ENCODE data around the gene CLEC2D.
"Not testable (repeated sequence)": the region's sequence is repeated elsewhere in the genome, so short reads cannot be mapped to it uniquely, and the experiment has no call there.

CLEC2D gene, protein sequence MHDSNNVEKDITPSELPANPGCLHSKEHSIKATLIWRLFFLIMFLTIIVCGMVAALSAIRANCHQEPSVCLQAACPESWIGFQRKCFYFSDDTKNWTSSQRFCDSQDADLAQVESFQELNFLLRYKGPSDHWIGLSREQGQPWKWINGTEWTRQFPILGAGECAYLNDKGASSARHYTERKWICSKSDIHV

DNA sequence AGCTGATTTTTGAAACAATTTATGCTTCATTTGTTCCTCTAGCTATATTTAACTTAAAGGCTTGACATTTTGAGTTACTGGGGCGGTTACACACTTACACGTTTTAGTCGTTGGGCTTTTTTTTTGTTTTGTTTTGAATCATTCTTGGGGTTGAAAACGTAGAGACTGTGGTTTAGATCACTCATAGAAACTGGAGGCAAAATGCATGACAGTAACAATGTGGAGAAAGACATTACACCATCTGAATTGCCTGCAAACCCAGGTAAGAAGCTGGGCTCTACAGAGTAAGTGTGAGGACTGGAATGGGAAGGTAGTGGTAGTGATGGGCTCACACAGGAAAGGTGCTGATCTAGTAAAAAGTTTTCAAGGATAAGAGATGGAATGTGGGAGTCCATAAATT, at the start of gene CLEC2D:
CLEC2D (plus strand) TSS at position 180 of the 400 bp plus-strand sequence; CDS start at position 202, 22 bp downstream.
- DNase-seq (ENCODE audit: low read depth in 2 of 2, low spot score in 1 of 2): no peak

DNA sequence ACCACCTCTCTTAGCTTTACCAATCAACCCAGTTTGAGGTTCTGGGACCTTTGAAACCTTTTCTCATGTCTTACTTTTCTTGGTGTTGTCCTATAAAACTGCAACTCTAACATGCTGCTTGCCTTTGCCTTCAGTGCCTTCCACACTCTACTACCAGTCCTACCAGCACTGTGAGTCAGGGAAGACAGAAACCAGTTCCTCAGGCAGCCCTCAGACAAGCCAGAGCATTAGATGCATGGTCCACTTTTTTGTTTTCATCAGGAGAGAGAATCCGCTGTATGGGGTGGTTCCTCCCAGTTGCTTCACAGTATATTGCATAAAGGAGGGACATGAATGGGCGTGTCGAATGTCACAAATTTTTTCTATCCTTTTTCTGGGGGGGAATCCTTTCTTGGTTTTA, 44.5 kb upstream of the CLEC2D start:
- DNase-seq (ENCODE audit: low read depth in 2 of 2, low spot score in 1 of 2): no peak

DNA sequence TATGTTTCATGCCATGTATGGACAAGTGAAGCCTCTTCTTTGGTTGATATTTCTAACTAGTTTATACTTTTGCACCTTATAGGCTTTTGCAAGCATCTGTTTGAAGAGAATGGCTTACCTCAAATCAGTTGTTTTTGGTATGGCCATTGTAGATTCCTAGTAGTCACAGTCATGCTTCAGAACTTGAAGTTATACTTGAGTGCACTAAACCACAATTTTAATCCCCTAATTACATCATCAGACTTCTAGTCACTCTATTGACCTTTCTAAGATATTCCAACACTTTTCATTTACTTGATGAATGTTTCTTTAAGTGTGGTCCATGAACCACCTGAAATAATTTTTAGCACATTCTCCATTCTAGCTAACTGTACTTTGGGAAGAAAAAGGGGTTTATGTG, 43.2 kb upstream of the CLEC2D start:
- DNase-seq (ENCODE audit: low read depth in 2 of 2, low spot score in 1 of 2): no peak

DNA sequence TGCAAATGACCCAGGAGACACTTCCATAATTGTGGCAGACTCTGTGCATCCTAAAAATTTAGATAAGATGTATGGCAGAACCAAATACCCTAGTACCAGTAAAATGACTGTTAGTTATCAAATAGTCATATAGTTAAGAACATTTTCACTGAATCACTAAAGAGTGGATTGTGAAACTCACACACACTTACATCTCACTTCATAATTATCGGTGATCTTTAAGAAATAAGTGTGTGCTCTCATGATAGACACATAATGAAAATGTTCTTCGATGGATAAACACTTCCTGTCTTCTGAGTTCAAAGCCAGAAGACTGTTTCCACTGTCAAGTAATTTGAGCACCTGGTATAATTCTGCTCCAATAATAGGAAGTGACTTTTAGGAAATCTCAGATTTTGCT, 42.7 kb upstream of the CLEC2D start:
- no peak for DNase-seq (ENCODE audit: low read depth in 2 of 2, low spot score in 1 of 2)

DNA sequence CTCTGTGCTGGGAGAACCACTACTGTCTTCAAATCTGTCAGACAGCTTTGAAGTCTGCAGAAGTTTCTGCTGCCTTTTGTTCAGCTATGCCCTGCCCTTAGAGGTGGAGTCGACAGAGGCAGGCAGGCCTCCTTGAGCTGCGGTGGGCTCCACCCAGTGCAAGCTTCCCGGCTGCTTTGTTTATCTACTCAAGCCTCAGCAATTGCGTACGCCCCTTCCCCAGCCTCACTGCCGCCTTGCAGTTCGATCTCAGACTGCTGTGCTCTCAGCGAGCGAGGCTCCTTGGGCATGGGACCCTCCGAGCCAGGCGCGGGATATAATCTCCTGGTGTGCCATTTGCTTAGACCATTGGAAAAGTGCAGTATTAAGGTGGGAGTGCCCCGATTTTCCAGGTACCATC, 36.7 kb upstream of the CLEC2D start:
- DNase-seq (ENCODE audit: low read depth in 2 of 2, low spot score in 1 of 2): no peak

DNA sequence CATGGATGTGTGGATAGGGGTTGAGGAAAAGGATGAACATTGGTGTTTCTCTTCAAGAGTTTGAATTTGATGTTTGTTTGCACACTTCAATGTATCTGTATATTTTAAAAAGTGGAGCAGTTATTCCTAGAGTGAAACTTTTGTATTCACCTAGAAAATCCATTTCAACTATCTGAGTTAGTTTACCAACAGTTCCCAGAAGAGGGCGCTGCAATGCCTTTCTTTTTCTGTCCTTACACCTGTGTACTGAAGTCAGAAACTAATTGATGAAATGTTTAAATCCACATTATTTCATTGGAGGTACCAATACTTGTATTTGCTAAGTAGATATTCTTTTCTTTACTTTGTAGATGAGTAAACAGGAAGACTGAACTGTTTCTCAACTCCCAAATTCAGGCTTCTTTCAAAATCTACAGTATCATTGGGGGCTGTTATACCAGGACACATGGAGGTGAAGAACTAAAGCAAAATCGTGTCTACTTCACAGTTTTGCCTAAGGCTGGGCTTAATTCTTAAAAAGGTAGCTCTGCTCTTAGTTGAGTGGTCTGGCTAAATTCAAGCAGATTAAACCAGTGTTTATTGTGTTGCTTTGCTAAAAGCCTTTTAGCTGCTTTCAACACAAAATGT, 35.2 kb upstream of the CLEC2D start:
- DNase-seq (ENCODE audit: low read depth in 2 of 2, low spot score in 1 of 2): peak; percentile 46 to 78

DNA sequence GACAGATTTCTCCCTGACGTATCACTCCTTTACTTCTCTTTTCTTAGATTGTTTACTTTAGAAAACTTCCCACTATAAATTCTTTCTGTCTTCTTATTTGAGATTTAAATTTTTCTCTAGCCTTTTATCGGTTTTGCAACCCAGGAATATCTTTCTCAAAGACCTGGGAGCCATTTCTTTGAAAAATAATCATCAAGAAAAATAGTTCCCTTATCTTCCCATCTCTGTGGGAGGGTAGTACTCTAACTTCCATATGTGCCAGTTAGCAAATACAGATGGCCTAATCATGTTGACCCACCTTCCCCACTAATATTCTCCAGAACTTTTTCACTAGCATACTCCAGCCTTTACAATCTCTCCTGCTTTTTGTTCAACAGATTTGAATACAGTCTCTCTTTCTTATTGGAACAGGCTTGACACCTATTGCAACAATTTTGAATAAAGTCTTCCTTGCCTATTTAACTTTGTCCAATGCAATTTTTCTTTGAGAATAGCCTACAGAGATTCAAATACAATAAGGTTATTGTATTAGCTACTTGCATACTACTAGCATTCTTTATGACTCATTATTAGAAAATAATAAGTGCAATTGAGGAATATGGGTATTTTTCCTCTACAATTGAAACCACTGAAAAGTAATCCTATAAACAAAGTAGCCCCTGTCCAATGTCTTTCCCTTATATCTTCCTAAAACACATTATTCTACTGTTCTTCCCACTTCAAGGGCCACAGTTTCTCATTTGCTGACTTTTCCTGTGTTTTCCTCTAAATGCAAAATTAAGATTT, 34.4 kb upstream of the CLEC2D start:
- DNase-seq (ENCODE audit: low read depth in 2 of 2, low spot score in 1 of 2): no peak

DNA sequence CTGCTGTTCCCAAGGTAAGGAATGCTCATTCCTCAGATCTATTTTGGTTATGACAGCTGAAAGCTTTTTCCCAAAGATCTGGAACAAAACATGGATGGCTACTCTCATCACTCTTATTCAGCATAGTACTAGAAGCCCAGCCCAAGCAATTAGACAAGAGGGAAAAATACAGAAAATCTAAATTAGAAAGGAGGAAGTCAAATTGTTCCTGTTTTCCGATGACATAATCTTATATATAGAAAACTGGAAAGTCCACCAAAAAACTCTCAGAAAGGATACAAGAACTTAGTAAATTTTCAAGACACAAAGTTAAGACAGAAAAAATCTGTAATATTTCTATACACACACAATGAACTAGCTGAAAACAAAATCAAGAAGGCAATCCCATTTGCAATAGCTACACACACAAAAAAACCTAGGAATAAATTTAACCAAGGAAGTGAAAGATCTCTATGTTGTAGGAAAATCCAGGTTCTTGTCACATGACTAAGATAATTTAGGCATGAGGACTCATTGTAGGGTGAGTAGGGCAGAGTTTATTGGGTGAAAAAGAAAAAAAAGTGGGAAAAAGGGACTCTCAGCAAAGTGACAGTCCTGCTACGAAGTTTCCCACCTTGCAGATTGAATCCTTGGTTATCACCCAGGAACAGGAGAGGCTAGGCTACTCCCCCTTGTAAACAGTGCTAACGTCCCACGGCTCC, 33.2 kb upstream of the CLEC2D start:
- DNase-seq (ENCODE audit: low read depth in 2 of 2, low spot score in 1 of 2): no peak

DNA sequence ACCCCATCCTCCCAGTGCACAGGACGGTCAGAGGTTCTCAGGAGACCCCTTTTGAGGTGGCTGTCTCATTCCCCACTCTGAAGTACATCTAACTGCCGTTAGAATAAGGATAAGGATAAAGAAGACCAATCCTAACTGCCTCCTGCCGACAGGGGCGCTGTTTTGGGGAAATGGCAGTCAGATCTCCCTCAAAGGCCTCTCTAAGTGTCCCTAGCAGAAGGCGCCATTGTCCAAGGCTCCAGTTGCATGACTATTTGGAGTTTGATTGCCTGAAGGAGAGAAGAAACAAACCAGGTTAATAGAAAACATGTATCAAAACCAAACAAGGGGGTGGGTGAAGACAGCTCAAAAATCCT, 32.7 kb upstream of the CLEC2D start:
- no peak for DNase-seq (ENCODE audit: low read depth in 2 of 2, low spot score in 1 of 2)

DNA sequence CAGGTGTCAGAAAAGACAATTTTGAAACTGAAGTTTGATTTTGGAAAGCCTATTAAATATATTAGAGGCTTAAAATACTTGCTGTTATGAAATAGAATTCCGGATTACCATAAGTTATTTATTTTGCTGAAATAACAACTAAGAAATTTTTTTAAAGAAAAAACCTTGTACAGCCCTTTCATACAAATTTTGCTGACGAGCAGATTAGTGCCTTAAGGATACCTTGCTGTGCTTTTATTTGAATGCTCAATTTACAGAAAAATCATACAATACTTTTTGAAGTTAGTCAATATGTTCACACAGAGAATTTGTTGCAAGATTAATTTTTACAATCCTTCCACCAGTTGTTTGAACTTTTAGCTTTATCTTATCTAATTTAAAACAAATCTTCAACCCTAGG, 29.5 kb upstream of the CLEC2D start:
- DNase-seq (ENCODE audit: low read depth in 2 of 2, low spot score in 1 of 2): no peak

DNA sequence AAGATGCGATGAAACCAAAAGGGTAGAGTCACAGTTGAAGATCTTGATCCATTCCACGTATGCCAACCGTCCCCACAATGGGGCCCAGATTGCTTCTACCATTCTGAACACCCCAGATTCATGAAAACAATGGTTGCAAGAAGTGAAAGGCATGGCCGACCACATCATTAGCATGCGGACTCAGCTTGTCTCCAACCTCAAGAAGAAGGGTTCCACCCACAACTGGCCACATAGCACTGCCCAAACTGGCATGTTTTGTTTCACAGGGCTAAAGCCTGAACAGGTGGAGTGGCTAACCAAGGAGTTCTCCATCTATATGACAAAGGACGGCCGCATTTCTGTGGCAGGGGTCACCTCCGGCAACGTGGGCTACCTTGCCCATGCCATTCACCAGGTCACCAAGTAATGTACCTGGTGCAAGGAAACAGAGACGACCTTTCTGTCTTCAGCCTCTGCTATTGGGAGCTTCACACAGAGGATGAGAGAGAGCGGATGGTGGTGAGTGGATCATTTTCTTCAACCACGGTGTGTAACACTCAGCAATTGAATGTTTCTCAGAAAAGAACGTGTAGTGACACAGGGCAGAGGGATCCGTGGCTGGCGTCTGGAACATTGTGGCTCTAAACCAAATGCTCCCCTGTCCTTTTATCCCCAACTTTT, 26.8 kb upstream of the CLEC2D start:
- no peak for DNase-seq (ENCODE audit: low read depth in 2 of 2, low spot score in 1 of 2)

DNA sequence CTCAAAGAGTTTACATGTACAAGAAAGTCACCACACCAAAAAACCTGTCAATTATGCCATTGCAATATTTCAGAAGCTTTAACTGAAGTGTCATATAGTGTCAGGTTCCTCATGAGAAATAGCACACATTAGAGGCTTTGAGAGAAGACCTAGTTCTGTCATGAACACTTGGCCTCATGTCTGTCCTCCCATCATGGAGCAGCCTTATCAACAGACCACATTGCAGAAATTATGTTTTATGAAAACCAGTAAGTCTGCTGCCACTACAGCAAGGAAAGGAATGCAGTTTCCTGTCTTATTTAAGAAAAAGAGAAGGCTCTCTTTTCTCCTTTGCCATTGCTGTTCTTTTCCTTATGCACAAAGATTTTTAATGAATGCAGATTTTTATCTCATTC, 26.2 kb upstream of the CLEC2D start:
- no peak for DNase-seq (ENCODE audit: low read depth in 2 of 2, low spot score in 1 of 2)

DNA sequence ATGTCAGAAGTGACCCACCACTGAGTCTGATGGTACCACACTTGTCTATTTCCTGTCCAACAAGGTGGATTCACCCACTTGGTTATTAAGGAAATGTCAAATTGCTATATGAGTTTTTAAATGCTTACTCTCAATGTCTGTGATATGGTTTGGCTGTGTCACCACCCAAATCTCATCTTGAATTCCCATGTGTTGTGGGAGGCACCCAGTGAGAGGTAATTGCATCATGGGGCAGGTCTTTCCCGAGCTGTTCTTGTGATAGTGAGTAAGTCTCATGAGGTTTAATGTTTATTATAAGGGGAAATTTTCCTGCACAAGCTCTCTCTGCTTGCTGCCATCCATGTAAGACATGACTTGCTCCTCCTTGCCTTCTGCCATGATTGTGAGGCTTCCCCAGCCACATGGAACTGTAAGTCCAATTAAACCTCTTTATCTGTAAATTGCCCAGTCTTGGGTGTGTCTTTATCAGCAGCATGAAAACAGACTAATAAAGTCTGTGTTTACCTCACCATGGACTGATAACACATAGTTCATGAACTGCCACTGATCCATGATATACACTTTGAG, 24.4 kb upstream of the CLEC2D start:
- not testable (repeated sequence) for DNase-seq (ENCODE audit: low read depth in 2 of 2, low spot score in 1 of 2)

DNA sequence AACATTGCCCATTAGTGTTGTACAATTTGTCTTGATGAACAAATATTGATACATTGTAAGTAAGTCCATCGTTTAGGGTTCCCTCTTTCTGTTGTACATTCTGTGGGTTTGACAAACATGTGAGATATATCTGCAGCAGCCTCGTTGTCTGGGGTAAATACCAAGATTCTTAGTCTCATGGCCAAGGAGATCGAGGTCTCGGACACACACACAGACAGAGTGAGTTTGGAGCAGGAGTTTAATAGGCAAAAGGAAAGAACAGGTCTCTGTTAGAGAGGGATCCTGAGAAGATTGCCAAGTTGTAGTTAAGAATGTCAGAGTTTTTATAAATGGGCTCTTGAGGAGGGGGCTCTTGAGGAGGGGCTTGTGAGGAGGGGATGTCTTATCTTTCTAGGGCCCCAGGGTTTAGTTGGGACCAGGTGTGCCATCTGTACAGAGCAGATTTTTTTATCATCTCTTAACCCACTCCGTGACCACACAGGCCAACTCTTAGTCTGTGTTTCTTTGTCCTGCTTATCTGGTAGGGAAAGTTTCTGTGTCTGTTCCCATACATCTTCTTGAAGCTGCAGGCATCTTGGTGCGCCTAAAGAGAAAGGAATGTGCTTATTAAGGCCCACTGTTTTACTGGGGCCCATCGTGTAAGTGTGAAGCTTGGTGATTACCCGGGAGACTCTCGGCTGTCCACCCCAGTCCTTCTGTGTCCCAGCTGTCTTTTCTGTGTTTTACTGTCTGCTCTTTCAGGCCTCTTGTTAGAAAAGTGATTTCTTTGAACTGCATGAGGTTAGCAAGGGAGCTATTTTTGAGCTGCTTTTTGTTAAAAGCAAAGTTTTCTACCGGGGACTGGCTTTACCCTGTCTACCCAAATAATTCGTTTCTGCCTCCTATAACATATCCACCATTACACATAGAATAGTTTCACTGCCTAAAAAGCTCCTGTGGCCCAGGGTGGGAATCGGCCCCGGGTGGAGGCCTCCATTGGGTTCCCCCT, 22.4 kb upstream of the CLEC2D start:
- DNase-seq (ENCODE audit: low read depth in 2 of 2, low spot score in 1 of 2): no peak

DNA sequence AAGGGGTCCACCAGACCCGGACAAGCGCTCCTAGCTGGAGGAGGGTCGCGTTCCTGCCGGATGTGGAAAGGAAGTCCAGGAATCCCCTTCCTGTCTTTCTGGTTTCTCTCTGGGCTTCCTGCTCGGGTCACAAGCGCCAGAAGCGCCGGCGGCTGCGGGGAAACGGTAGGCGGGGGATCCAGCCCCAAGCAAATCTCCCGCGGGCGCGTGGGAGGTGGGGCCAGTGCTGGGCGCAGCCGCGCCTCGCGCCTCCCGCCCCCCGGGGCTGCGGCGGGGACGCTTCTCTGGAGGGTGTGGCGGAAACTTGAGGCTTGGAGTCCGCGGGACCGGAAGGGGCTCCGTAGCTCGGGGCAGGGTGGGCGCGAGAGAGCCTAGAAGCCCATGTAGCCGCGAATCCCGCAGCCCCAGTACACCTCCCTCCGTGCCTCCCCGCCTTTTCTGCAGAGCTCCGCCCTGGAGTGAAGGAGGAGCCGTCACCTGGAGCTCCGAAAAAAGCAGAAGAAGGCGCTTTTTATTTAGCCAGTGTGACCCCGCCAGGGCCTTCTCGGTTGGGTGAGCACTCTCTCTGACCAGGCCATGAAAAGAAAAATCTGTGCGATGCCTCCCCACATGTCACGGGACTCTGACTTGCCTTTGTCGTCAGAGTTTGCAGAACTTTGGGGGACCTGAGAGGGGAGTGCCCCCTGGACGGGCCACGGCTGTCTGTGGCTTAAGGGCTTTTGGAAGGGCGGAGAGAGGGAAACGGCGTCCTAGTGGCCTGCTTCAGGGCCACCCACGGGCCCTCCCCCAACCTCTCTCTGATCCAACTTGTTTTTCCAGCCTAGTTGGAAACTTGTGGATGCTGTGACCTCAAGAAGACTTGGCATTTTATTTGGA, 21.4 kb upstream of the CLEC2D start:
- DNase-seq (ENCODE audit: low read depth in 2 of 2, low spot score in 1 of 2): peak; percentile 63 to 85

DNA sequence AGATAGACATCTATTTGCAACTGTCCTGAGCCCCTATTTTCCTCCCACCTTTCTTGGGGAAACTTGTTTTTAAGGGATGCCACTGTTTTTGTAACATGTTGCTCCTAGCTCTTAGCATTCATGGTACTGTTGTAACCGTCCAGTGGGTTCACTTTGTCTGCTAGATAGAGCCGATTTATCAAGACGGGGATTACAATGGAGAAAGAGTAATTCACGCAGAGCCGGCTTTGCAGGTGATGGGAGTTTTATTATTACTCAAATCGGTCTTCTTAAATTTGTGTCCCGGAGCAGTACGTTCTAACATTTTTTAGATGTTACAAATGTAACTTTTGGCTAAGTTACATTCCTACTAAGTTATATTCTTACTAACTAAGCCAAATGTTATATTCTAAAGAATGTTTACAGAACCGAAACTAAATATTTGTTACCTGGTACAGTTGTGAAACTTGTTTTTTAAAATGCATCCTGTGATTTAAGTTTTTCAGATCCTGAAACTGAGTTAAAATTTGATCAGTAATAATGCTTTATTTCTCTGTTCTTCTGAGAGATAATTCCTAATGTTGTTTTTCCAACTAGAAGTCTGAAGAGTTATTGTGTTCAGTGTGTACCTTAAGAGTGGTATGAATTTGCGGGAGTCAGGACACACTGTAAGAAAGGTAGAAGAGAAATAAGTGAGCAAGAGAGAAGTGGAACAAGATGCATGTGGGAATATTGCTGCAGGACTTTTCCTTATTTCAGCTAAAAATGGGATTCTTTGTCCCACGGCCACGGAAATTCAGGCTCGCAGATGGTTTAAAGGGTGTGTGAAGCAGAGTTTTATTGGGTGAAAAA, 20.6 kb upstream of the CLEC2D start:
- no peak for DNase-seq (ENCODE audit: low read depth in 2 of 2, low spot score in 1 of 2)

DNA sequence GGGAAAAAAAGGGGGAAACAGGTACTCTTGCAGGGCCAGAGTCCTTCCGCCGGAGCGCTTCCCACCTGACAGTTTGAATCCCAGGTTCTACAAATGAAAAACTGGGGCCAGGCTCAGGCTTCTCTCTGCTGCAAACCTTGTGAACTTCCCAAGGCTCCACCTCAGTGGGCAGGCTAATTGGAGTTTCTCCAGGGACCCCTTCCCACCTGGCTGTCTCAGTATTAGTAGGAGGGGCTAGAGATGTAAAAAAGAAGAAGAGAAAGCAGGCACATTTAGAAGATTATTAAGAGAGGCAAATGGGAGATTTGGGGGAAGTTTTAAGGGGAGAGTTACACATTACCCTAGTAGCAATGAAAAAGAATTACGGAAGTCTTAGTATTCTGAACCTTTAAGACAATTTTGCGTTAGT, 20.0 kb upstream of the CLEC2D start:
- DNase-seq (ENCODE audit: low read depth in 2 of 2, low spot score in 1 of 2): no peak

DNA sequence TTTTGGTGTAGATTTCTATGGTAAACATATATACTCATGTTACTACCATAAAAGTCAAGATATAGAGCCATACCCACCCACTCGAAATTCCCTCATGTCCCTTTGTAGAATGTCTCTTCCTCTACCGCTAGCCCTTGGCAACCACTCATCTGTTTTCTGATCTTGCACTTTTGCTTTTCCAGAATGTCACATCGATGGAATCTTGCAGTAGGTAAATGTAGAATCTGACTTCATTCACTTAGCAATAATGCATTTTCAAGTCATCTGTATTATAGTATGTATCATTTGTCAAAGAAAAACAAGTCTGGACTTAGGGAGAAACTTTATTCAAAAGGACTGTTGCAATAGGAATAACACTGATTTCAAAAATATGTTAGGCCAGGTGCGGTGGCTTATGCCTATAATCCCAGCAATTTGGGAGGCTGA, 19.3 kb upstream of the CLEC2D start:
- DNase-seq (ENCODE audit: low read depth in 2 of 2, low spot score in 1 of 2): no peak
